ENCODE results near the gene C11orf24. TPM values are rescaled to one million over a fixed set of nuclear protein-coding genes. Genes with fewer than 3 reads are reported as not detected.

C11orf24 gene
- total and polyA plus RNA-seq, 2 of the 8 experiments (the other 6 are each of a cell fraction or from before 2014, with no cell fraction given): 45.4 to 51.7 TPM

- no peak for TF ChIP-seq CHD7 (IDR thresholded peaks at IDR 0.05; ENCODE audit: insufficient replicate concordance, low read length)
- TF ChIP-seq, protein P1, sequence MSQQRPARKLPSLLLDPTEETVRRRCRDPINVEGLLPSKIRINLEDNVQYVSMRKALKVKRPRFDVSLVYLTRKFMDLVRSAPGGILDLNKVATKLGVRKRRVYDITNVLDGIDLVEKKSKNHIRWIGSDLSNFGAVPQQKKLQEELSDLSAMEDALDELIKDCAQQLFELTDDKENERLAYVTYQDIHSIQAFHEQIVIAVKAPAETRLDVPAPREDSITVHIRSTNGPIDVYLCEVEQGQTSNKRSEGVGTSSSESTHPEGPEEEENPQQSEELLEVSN (IDR thresholded peaks at IDR 0.05): no peak
- TF ChIP-seq TAF7 (optimal IDR thresholded peaks at IDR 0.05; ENCODE audit: borderline replicate concordance, low read depth, low read length): no peak
- TF ChIP-seq, protein P2, sequence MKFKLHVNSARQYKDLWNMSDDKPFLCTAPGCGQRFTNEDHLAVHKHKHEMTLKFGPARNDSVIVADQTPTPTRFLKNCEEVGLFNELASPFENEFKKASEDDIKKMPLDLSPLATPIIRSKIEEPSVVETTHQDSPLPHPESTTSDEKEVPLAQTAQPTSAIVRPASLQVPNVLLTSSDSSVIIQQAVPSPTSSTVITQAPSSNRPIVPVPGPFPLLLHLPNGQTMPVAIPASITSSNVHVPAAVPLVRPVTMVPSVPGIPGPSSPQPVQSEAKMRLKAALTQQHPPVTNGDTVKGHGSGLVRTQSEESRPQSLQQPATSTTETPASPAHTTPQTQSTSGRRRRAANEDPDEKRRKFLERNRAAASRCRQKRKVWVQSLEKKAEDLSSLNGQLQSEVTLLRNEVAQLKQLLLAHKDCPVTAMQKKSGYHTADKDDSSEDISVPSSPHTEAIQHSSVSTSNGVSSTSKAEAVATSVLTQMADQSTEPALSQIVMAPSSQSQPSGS (IDR thresholded peaks at IDR 0.05; ENCODE audit: low read length): no peak
- no peak for TF ChIP-seq ASH2L (IDR thresholded peaks at IDR 0.05; ENCODE audit: low read length)
- no peak for TF ChIP-seq CTBP2 (IDR thresholded peaks at IDR 0.05; ENCODE audit: borderline replicate concordance, insufficient read depth, insufficient read length, low read length)
- no peak for TF ChIP-seq EP300 (IDR thresholded peaks at IDR 0.05; ENCODE audit: borderline replicate concordance in 1 of 2, low read depth in 2 of 2, low read length in 2 of 2)
- TF ChIP-seq CREB1 (IDR thresholded peaks at IDR 0.05): no peak
- no peak for TF ChIP-seq EZH2 (IDR thresholded peaks at IDR 0.05; ENCODE audit: low read depth, low read length, severe bottlenecking)
These were observed 9.3 kb downstream of the C11orf24 start (continued) for GRCh38 chr11:68262544-68262827.
